Measurements from ENCODE around the gene GGA2.

GGA2 gene

GRCh38 chr16:23420011-23420410, 90.3 kb downstream of the GGA2 start:
- peak in 1 of 2 experiments; percentile 20 for DNase-seq (ENCODE audit: low read depth in 2 of 2)

DNA sequence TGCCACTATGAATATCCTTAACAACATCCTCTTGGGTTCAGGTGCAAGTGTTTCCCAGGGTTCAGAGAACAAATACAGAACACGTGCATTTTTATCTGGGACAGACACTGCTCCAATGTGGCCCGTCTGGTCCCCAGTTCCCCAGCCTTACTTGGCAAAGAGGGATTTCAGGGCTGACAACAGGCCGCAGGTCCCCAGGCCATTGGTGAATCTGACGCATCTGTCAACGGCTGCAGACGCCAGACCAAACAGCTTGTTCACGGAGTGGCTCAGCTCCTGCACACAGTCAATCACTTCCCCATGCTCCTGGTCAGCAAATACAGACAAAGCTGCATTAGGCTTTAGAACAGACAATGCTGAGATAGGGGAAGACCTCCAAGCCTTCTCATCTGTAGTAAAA, 93.5 kb downstream of the GGA2 start:
- no peak for DNase-seq (ENCODE audit: low read depth in 2 of 2)

DNA sequence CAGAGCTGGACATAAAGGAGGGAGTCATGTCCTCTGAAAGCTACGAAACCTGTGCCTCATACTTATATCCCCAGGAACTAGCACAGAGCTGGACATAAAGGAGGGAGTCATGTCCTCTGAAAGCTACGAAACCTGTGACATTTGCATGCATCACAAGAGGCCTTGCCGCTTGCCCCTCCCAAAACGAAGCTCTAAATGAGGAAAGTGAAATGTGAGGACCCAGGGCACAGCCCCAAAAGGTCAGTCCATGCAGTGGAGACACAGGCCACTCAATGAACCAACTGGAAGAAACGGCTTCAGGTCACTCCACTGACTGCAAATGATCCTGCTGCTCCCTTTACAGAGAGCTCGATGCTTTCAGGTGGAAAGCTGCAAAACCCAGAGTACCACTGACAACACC, 95.6 kb downstream of the GGA2 start:
- DNase-seq (ENCODE audit: low read depth in 2 of 2) = no peak

Data from fibroblast of skin of left quadriceps (primary cell).